Natural killer cell (primary cell): ENCODE data around the gene RIMOC1. TPM values are rescaled to one million over a fixed set of nuclear protein-coding genes. Genes with fewer than 3 reads are reported as not detected.

ENCODE experiments used
- ATAC-seq, 3 donors: fragments of 150-1000 bp in 2 of 3; fragments of 200-7000 bp in 1 of 3; cut with Tn5 transposase; 1 replicate in 1 of 3; 2 replicates in 2 of 3; pipeline ENCODE4 v1.10.0; 2021; ENCODE audit warnings: mild to moderate bottlenecking in 2 of 3, moderate library complexity in 2 of 3
- DNase-seq, 2 donors: peaks; one replicate each; pipeline versions ENCODE4 v3.0.0 to v3.0.0-alpha.2; 2013 to 2021; ENCODE audit warnings: mixed read lengths in 1 of 2
- H3K27ac ChIP-seq: one replicate; pipeline ENCODE4 v1.5.1; 2013; ENCODE audit warnings: mild to moderate bottlenecking, low read length
- H3K27me3 ChIP-seq: one replicate; pipeline ENCODE4 v1.6.1; 2013; ENCODE audit warnings: low read length; ENCODE audit not compliant: control insufficient read depth, insufficient read depth
- H3K36me3 ChIP-seq: one replicate; pipeline ENCODE4 v1.6.1; 2013; ENCODE audit warnings: low read length; ENCODE audit not compliant: control insufficient read depth, insufficient read depth
- H3K4me1 ChIP-seq: one replicate; pipeline ENCODE4 v1.6.1; 2013; ENCODE audit warnings: low read length; ENCODE audit not compliant: control insufficient read depth, insufficient read depth
- H3K4me3 ChIP-seq: one replicate; pipeline ENCODE4 v1.5.1; 2013; ENCODE audit warnings: low read length
- H3K9me3 ChIP-seq: one replicate; pipeline ENCODE4 v1.6.1; 2013; ENCODE audit warnings: low read length; ENCODE audit not compliant: control insufficient read depth, insufficient read depth
- H3K27ac Mint-ChIP-seq, 2 donors: one replicate each; pipeline ENCODE4 v1.8.0; 2022; ENCODE audit warnings: mild to moderate bottlenecking in 2 of 2, mixed read lengths in 2 of 2, moderate library complexity in 1 of 2
- H3K27me3 Mint-ChIP-seq, 2 donors: one replicate each; pipeline ENCODE4 v1.8.0; 2022; ENCODE audit warnings: low read depth in 2 of 2, mixed read lengths in 2 of 2
- H3K36me3 Mint-ChIP-seq: one replicate; pipeline ENCODE4 v1.8.0; 2022; ENCODE audit warnings: mixed read lengths
- H3K4me1 Mint-ChIP-seq, 2 donors: one replicate each; pipeline ENCODE4 v1.8.0; 2022; ENCODE audit warnings: mixed read lengths in 2 of 2
- H3K4me3 Mint-ChIP-seq: one replicate; pipeline ENCODE4 v1.8.0; 2022; ENCODE audit warnings: mild to moderate bottlenecking, moderate library complexity, mixed read lengths
- H3K9me3 Mint-ChIP-seq, 2 donors: one replicate each; pipeline ENCODE4 v1.8.0; 2022; ENCODE audit warnings: mixed read lengths in 2 of 2
- CTCF ChIP-seq: fragments of 200-600 bp; IDR thresholded peaks from one replicate; pipeline ENCODE4 v1.8.0; 2022; ENCODE audit warnings: antibody characterized with exemption
- WGBS: methylation state at CpG from one replicate; pipeline ENCODE4 v1.1.7; 2013; ENCODE audit warnings: missing lambda C conversion rate; ENCODE audit not compliant: insufficient coverage; 5-methylcytosine and 5-hydroxymethylcytosine counted together
- intact Hi-C: fragments of 100-400 bp; cut with micrococcal nuclease; formaldehyde crosslinking; loops from one replicate; pipeline ENCODE4 v1.14.2; 2022
- total RNA-seq, 4 donors: library from RNA; stranded (reverse); fragments of 120-200 nt in 1 of 4; gene quantifications; one replicate each; pipeline versions ENCODE4 v1.2.3 to v1.2.4, GENCODE V29; 2013 to 2022

Gene RIMOC1
- total RNA-seq, 3 donors from 2014 or later (not counting 1 experiment from before 2014, with no cell fraction given), result 9.9 to 18.1 (median 14.2) TPM

GRCh38 chr5:41877408-41877807, 26.7 kb upstream of the RIMOC1 start:
- Mint-ChIP-seq H3K27ac (no peak overlapping the region), H3K36me3 (no peaks in the 10 kb centered on the region), H3K4me3 (no peak overlapping the region), H3K4me1 (no peaks in the 10 kb centered on the region), H3K27me3 (peaks cover 30 to 40% of the 10 kb centered on the region in 2 donors), H3K9me3 (no peaks in the 10 kb centered on the region)
- intact Hi-C loops, result no loop called here
- Histone ChIP-seq H3K27me3 (peaks cover 2% of the 10 kb centered on the region), H3K27ac (no peak overlapping the region), H3K4me1 (no peaks in the 10 kb centered on the region), H3K9me3 (no peaks in the 10 kb centered on the region), H3K4me3 (no peak overlapping the region), H3K36me3 (no peaks in the 10 kb centered on the region)
- 100% methylated on average over 1 of the region's 1 CpG for WGBS
- no peak for TF ChIP-seq CTCF
- no peak for DNase-seq
- no peak for ATAC-seq

GRCh38 chr5:41878173-41878572, 26.0 kb upstream of the RIMOC1 start:
- Mint-ChIP-seq H3K27me3 (peaks cover 30 to 40% of the 10 kb centered on the region in 2 donors), H3K4me3 (no peak overlapping the region), H3K27ac (no peak overlapping the region), H3K9me3 (no peaks in the 10 kb centered on the region), H3K4me1 (no peaks in the 10 kb centered on the region), H3K36me3 (no peaks in the 10 kb centered on the region)
- no peak for TF ChIP-seq CTCF
- WGBS, result 36% methylated on average over 1 of the region's 2 CpGs
- Histone ChIP-seq H3K27ac (no peak overlapping the region), H3K4me1 (no peaks in the 10 kb centered on the region), H3K36me3 (no peaks in the 10 kb centered on the region), H3K27me3 (peaks cover 2% of the 10 kb centered on the region), H3K4me3 (no peak overlapping the region), H3K9me3 (no peaks in the 10 kb centered on the region)
- DNase-seq (no peak), ATAC-seq (no peak)
- intact Hi-C loops, result no loop called here

- peaks cover 34 to 40% of the 10 kb centered on the region in 2 donors for H3K27me3 Mint-ChIP-seq
- ATAC-seq (no peak), DNase-seq (no peak)
- no peaks in the 10 kb centered on the region for H3K4me1 Mint-ChIP-seq
- WGBS, result 90% methylated on average over 2 of the region's 3 CpGs
- H3K4me1 ChIP-seq, result no peaks in the 10 kb centered on the region
- no peak overlapping the region for H3K4me3 ChIP-seq
- H3K27ac Mint-ChIP-seq, result no peak overlapping the region
- no peak overlapping the region for H3K4me3 Mint-ChIP-seq
- TF ChIP-seq CTCF, result no peak
- H3K27me3 ChIP-seq, result peaks cover 2% of the 10 kb centered on the region
- H3K9me3 ChIP-seq, result no peaks in the 10 kb centered on the region
- H3K27ac ChIP-seq, result no peak overlapping the region
- H3K36me3 ChIP-seq, result no peaks in the 10 kb centered on the region
- no peaks in the 10 kb centered on the region for H3K9me3 Mint-ChIP-seq
- intact Hi-C loops, result no loop called here
- H3K36me3 Mint-ChIP-seq, result no peaks in the 10 kb centered on the region
These were observed 25.3 kb upstream of the RIMOC1 start for GRCh38 chr5:41878643-41879478.

- WGBS, result 80% methylated on average over 5 of the region's 5 CpGs
- H3K9me3 Mint-ChIP-seq, result no peaks in the 10 kb centered on the region
- Histone ChIP-seq H3K4me1 (no peaks in the 10 kb centered on the region), H3K4me3 (no peak overlapping the region), H3K9me3 (no peaks in the 10 kb centered on the region), H3K36me3 (no peaks in the 10 kb centered on the region), H3K27ac (no peak overlapping the region), H3K27me3 (peaks cover 2% of the 10 kb centered on the region)
- H3K4me1 Mint-ChIP-seq, result no peaks in the 10 kb centered on the region
- intact Hi-C loops, result no loop called here
- DNase-seq, result no peak
- H3K27ac Mint-ChIP-seq, result no peak overlapping the region
- no peak overlapping the region for H3K4me3 Mint-ChIP-seq
- TF ChIP-seq CTCF, result no peak
- H3K27me3 Mint-ChIP-seq, result peaks cover 25 to 29% of the 10 kb centered on the region in 2 donors
- ATAC-seq, result no peak
- H3K36me3 Mint-ChIP-seq, result no peaks in the 10 kb centered on the region
These were observed 21.4 kb upstream of the RIMOC1 start for GRCh38 chr5:41882765-41883164.
